Activated naive CD4-positive, alpha-beta T cell treated with anti-CD3 and anti-CD28 coated beads, Interleukin-2, amount 50 U/mL, for 24 hours (primary cell): ENCODE data around the gene CAMKV.

Source experiments
- H3K27ac Mint-ChIP-seq: one replicate; pipeline ENCODE4 v1.8.0; 2021; ENCODE audit warnings: mild to moderate bottlenecking, mixed read lengths
- H3K27me3 Mint-ChIP-seq: one replicate; pipeline ENCODE4 v1.8.0; 2021; ENCODE audit warnings: mixed read lengths
- H3K36me3 Mint-ChIP-seq: one replicate; pipeline ENCODE4 v1.8.0; 2021; ENCODE audit warnings: mixed read lengths
- H3K4me1 Mint-ChIP-seq: one replicate; pipeline ENCODE4 v1.8.0; 2021; ENCODE audit warnings: mixed read lengths
- H3K4me3 Mint-ChIP-seq: one replicate; pipeline ENCODE4 v1.8.0; 2021; ENCODE audit warnings: mild to moderate bottlenecking, mixed read lengths
- H3K9me3 Mint-ChIP-seq: one replicate; pipeline ENCODE4 v1.8.0; 2021; ENCODE audit warnings: mixed read lengths

CAMKV gene

DNA sequence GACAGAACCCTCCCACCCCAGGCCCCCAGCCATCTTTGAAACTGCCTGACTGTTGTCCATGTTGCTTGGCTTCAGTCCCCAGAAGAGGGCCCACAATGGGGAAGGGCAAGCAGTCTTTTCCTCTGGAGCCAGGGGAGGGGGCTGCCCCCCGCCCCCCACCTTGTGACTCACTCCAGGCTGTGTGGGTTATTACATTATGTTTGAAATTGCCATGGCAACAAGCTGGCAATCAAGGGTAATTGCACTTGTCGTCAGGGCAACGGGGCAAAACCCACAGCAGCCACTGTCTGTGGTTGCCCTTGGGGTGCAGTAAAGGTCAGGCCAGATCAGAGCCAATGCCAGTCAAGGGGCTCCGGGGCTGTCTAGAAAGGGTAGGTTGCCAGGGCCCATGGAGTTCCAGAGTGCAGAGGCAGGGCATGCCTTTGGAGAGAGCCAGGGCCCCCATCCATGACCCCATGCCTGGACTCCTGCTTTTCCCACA, 3.1 kb upstream of the CAMKV start:
- Mint-ChIP-seq H3K27ac (no peak overlapping the region), H3K36me3 (no peaks in the 10 kb centered on the region), H3K4me1 (no peaks in the 10 kb centered on the region), H3K9me3 (no peaks in the 10 kb centered on the region), H3K4me3 (no peak overlapping the region), H3K27me3 (peaks cover 3% of the 10 kb centered on the region)

DNA sequence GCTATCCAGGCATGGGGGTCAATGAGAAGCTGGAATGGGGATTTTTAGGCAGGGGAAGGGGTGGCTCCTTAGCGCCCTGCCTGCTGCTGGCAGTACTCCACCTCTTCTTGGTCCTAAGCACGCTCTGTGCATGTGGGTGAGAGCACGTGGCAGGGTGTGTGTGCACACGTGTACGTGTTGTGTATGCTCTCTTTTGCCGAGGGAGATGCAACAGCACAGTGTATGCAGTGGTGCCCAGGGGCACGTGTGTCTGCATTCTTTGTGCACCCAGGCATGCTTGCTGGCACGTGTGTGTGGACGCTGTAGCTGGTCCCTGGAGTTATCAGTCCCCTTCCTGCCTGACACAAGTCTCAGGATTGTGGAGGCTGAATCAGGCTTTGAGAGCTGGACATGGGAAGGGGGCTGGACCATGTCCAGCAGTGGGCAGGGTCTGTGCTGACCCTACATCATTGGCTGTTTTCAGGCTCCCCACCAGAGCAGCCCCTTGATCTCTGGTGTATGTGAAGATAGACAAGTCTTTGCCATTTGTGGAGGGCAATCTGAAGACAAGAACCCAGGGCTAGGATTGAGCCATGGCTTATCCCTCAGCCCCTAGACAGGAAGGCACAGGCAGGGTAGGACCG, 1.9 kb upstream of the CAMKV start:
- H3K36me3 Mint-ChIP-seq = no peaks in the 10 kb centered on the region
- no peak overlapping the region for H3K4me3 Mint-ChIP-seq
- no peaks in the 10 kb centered on the region for H3K9me3 Mint-ChIP-seq
- peaks cover 11% of the 10 kb centered on the region for H3K27me3 Mint-ChIP-seq
- H3K27ac Mint-ChIP-seq = no peak overlapping the region
- no peaks in the 10 kb centered on the region for H3K4me1 Mint-ChIP-seq

- Mint-ChIP-seq H3K36me3 (no peaks in the 10 kb centered on the region), H3K4me1 (no peaks in the 10 kb centered on the region), H3K9me3 (no peaks in the 10 kb centered on the region), H3K27ac (no peak overlapping the region), H3K27me3 (peaks cover 13% of the 10 kb centered on the region), H3K4me3 (peak overlapping the region; percentile 47)
These were observed 742 bp downstream of the CAMKV start for GRCh38 chr3:49868862-49869466.

GRCh38 chr3:49867871-49868321, 1.8 kb downstream of the CAMKV start:
- Mint-ChIP-seq H3K27me3 (peaks cover 17% of the 10 kb centered on the region), H3K4me3 (peak overlapping the region; percentile 47), H3K36me3 (no peaks in the 10 kb centered on the region), H3K9me3 (no peaks in the 10 kb centered on the region), H3K4me1 (no peaks in the 10 kb centered on the region), H3K27ac (no peak overlapping the region)

- H3K27ac Mint-ChIP-seq = no peak overlapping the region
These were observed 2.3 kb downstream of the CAMKV start for GRCh38 chr3:49867400-49867799.

GRCh38 chr3:49865198-49865784, 4.4 kb downstream of the CAMKV start:
- H3K4me3 Mint-ChIP-seq = no peak overlapping the region
- no peaks in the 10 kb centered on the region for H3K9me3 Mint-ChIP-seq
- no peaks in the 10 kb centered on the region for H3K36me3 Mint-ChIP-seq
- H3K27ac Mint-ChIP-seq = no peak overlapping the region
- peaks cover 17% of the 10 kb centered on the region for H3K27me3 Mint-ChIP-seq
- H3K4me1 Mint-ChIP-seq = no peaks in the 10 kb centered on the region

More at GRCh38 chr3:49867400-49867799, 2.3 kb downstream of the CAMKV start:
- peaks cover 20% of the 10 kb centered on the region for H3K27me3 Mint-ChIP-seq
- H3K9me3 Mint-ChIP-seq = no peaks in the 10 kb centered on the region
- H3K4me1 Mint-ChIP-seq = no peaks in the 10 kb centered on the region
- no peaks in the 10 kb centered on the region for H3K36me3 Mint-ChIP-seq
- H3K4me3 Mint-ChIP-seq = no peak overlapping the region

DNA sequence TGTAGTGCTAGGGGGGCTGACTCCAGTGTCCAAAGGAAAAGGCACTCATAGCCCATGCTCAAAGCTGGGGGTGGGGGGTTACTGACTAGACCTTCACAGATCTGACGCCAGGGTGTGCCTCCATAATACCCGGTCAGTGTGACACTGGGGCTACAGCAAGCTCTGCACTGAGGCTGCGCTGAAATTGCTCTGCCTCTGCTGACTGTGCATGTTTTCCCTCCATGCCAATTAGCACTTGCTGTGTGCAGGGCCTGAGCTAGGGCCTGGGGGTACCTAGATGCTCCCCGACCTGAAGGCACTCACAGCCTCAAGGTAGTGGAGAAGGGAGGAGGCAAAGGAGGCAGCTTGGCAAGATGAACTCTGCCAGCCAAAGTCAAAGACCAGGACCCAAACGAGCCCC, 5.2 kb downstream of the CAMKV start:
- H3K27ac Mint-ChIP-seq = no peak overlapping the region
- H3K4me3 Mint-ChIP-seq = no peak overlapping the region
- no peaks in the 10 kb centered on the region for H3K4me1 Mint-ChIP-seq
- H3K27me3 Mint-ChIP-seq = peaks cover 17% of the 10 kb centered on the region
- no peaks in the 10 kb centered on the region for H3K36me3 Mint-ChIP-seq
- H3K9me3 Mint-ChIP-seq = no peaks in the 10 kb centered on the region

GRCh38 chr3:49859576-49860305, 10.0 kb downstream of the CAMKV start:
- Mint-ChIP-seq H3K36me3 (no peaks in the 10 kb centered on the region), H3K4me3 (no peak overlapping the region), H3K27me3 (peaks cover 9% of the 10 kb centered on the region), H3K4me1 (peaks cover 9% of the 10 kb centered on the region), H3K27ac (no peak overlapping the region), H3K9me3 (no peaks in the 10 kb centered on the region)

- no peaks in the 10 kb centered on the region for H3K36me3 Mint-ChIP-seq
- H3K4me3 Mint-ChIP-seq = peak within 1 kb of the TSS; percentile 90
- peaks cover 9% of the 10 kb centered on the region for H3K4me1 Mint-ChIP-seq
- H3K9me3 Mint-ChIP-seq = no peaks in the 10 kb centered on the region
- H3K27ac Mint-ChIP-seq = peak within 1 kb of the TSS; percentile 93
- no peaks in the 10 kb centered on the region for H3K27me3 Mint-ChIP-seq
These were observed 13.3 kb downstream of the CAMKV start, which contains the start of gene TRAIP for GRCh38 chr3:49856181-49857005. TRAIP (minus strand) TSS chr3:49856564; CDS start chr3:49856453, 111 bp downstream.

DNA sequence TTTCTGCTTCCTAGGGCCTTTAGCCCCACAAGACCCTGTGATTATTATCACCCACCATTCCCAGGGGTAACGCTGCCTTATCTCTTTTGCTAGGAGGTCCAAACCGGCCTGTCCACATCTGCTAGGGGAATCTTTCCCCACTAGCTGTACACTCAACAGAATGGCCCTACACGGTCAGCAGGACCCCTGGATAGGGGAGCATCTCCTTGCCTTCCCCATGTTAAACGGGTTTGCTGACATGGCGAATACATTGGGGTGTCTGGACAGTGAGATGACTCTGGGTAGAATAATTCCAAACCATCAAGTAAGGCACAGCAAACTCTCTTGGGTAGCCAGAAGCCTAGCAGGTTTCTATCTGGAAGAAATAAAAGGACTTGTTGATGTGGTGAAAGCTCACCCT, 14.0 kb downstream of the CAMKV start:
- Mint-ChIP-seq H3K36me3 (no peaks in the 10 kb centered on the region), H3K27ac (no peak overlapping the region), H3K27me3 (no peaks in the 10 kb centered on the region), H3K4me1 (peaks cover 9% of the 10 kb centered on the region), H3K4me3 (peak overlapping the region; percentile 90), H3K9me3 (no peaks in the 10 kb centered on the region)

DNA sequence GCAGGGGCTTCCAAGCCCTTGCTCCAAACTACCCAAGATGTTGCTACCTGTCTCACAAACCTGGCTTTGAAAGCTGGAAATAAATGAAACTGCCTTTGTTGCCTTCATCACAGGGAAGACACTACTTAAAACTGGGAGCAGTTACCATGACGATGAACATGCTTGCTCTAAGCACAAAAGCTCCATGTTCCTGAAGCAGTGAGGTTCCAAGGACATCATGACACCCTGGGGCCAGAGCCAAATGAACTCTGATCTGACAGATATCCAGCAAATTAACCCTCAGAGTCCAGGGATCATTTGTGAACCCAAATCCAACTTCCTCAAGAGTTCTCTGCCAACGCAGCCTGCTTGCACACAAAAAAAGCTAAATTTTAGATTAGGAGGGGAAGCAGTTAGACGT, 24.0 kb downstream of the CAMKV start:
- H3K4me1 Mint-ChIP-seq = no peaks in the 10 kb centered on the region
- H3K9me3 Mint-ChIP-seq = no peaks in the 10 kb centered on the region
- no peaks in the 10 kb centered on the region for H3K27me3 Mint-ChIP-seq
- no peak overlapping the region for H3K4me3 Mint-ChIP-seq
- no peaks in the 10 kb centered on the region for H3K36me3 Mint-ChIP-seq
- no peak overlapping the region for H3K27ac Mint-ChIP-seq

- Mint-ChIP-seq H3K27me3 (no peaks in the 10 kb centered on the region), H3K4me3 (no peak overlapping the region), H3K9me3 (no peaks in the 10 kb centered on the region), H3K4me1 (no peaks in the 10 kb centered on the region), H3K36me3 (no peaks in the 10 kb centered on the region), H3K27ac (no peak overlapping the region)
These were observed 25.1 kb downstream of the CAMKV start for GRCh38 chr3:49844464-49845183.

DNA sequence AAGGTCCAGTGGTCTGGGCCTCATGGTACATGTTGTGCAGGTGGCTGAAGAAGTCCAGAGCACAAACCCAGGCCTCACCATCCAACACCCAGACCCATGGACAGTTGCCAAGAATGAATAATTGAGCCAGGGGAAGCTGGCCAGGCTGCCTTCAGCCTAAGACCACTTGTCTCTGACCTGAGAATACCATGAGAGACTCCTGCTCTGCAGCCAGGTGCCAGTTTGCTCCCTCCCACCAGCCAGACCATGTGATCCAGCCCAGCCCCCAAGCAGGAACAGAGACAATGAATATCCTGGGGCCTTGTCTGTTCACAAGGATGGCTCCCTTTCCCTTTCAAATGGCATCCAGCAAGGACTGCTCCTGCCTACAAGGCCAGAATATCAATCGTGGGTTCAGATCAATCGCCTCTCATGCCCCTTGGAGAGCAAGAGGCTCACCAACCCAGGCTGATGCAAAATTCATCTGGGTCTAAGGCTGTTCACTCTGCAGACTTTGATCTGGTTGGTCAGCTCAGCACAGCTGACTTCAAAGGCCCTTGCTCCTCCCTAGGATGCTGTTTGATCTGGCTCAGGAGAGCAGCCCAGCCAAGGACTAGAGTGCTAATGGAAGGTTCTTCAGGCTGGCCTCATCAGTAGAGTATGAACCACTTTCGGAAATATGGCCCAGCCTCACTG, 26.7 kb downstream of the CAMKV start:
- no peak overlapping the region for H3K27ac Mint-ChIP-seq
- H3K9me3 Mint-ChIP-seq = no peaks in the 10 kb centered on the region
- H3K4me3 Mint-ChIP-seq = no peak overlapping the region
- H3K4me1 Mint-ChIP-seq = no peaks in the 10 kb centered on the region
- H3K27me3 Mint-ChIP-seq = no peaks in the 10 kb centered on the region
- H3K36me3 Mint-ChIP-seq = peaks cover 2% of the 10 kb centered on the region

DNA sequence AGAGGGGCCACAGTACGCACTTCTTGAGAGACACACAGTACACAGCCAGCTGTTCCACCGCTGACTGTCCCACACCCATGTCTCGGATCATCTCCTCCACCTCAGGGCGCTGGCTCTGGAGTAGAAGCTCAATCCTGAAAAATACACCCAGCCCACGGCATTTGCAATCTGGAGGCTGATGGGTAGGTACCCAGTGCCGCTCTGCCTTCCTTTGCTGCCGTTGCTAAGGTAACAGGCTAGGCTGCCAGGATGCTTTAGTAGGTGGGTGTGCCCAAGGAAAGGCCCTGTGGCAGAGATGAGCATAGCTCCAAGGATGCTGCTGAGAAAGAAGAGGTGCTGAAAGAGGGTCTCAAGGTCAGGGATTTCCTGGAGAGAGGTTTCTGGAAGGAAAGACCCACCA, 27.9 kb downstream of the CAMKV start:
- no peaks in the 10 kb centered on the region for H3K27me3 Mint-ChIP-seq
- no peaks in the 10 kb centered on the region for H3K9me3 Mint-ChIP-seq
- H3K36me3 Mint-ChIP-seq = peaks cover 2% of the 10 kb centered on the region
- no peak overlapping the region for H3K27ac Mint-ChIP-seq
- no peaks in the 10 kb centered on the region for H3K4me1 Mint-ChIP-seq
- no peak overlapping the region for H3K4me3 Mint-ChIP-seq
